NCI-H1930 (cell line): Measurements from ENCODE around the gene ARFGAP3.
"Not testable (repeated sequence)": the region's sequence is repeated elsewhere in the genome, so short reads cannot be mapped to it uniquely, and the experiment has no call there.

Source experiments
- DNase-seq, 2 experiments: peaks; one replicate each; lab custom pipeline; 2025; lab: John Stamatoyannopoulos, UW

Gene ARFGAP3

DNA sequence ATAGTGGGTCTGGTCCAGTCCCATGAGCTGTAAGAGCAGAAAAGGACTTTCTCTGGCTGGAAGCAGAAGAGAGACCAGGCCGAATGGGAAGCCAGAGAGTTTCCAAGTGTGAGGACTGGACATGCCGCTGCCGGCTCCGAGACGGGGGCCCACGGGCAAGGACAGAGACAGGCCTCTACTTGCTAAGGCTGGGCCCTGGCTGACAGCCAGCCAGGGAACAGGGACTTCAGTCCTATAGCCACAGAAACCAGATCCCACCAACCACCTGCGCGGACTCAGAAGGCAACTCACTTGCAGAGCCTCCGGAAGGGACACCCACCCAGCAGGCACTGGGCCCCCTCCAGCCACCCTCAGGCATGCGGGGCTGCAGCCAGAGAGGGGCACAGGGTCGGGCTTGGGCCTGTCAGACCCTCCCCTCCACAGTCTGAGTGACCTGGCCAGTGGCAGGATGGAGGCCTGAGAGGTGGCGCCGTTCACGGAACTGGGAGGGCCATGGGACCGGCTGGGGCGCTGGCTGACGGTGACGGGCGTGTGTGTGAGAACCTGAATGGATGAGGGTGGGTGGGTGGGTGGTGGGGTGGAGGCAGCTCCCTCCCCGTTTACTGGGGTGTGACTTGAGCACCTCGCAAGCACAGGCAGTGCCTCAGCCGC lies 88.6 kb downstream of the ARFGAP3 start:
- no peak for DNase-seq

- no peak for DNase-seq
These were observed 90.2 kb downstream of the ARFGAP3 start for GRCh38 chr22:42766860-42767259.

DNA sequence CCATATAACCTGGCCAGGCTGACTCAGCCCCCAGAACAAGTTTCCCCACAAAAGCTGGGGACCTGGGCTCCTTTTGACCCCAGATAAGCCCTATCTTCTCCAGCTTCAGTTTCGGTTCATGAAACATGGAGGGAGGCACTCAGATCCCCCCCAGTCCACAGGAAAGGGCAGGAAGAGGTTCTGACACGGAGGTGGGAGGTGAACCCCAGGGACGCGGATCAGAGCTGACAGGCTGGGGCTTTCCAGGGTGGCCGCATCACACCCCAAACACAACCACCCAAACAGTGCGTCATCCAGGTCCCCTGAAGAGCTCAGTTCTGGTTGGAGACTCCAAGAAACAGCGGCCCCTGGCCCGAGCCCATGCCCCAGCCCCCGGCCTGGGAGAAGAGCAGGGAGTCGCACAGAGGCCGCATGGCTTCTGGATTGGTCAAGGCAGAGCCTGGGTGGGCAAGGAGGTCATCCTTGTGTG lies 92.1 kb downstream of the ARFGAP3 start:
- DNase-seq = no peak

DNA sequence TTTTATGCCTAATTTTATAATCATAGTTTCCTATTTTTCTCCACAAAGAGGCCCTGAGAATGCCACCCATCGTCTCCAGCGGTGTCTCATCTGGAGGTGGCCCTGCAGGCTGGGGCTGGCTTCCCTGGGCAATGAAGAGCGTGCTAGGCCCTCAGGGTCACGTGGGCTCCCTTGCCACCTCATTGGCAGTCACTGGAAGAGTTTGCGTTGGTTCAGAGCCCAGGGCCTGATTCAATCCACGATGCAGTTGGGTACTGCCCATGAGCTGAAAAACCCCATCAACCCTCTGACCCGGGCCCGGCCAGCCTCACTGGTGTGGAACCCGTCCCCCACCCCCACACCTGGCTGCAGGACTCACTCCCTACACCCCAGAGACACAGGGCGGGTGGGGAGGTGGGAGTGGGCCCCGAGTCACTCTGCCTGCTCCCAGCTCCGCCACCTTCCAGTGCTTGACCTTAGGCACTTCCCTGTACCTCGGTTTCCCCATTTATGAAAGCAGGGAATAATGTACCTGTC lies 93.0 kb downstream of the ARFGAP3 start:
- DNase-seq = no peak

DNA sequence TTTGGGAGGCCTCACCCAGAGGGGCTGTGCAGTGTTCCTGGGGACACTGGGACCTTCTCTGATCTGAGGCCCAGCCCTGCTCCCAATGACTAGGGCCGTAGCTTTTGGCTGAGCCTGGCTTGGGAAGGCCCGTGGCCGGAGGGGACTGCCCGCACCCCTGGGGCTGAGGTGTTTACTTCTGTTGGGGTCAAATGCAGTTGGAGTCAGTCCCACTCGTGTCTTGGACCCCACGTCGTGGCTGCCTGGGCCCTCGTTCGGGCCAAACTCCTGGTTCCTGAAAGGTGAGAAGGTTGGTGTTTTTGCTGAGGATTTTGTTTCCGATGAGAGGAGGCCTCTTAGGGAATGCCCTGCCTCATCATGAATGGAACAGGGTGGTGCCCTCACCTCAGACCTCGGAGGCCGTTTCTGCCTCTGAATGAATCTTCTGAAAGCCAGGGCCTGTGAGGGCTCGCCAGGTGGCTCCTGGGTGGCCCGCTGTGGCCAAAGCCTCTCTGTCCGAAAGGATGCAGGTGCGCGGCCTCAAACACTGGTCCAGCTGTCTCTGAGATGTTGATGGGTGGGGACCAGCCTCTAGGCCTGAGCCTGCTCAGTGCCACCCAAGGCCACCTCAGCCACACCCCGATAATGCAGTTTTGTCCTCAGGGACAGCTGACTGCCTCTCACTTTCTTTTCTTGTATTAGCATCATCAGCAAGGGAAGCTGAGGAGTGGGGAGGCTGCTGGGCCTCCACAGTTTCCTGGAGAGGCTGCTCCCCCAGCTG lies 96.1 kb downstream of the ARFGAP3 start:
- DNase-seq = no peak

- DNase-seq = no peak
These were observed 98.0 kb downstream of the ARFGAP3 start for GRCh38 chr22:42758931-42759629.

DNA sequence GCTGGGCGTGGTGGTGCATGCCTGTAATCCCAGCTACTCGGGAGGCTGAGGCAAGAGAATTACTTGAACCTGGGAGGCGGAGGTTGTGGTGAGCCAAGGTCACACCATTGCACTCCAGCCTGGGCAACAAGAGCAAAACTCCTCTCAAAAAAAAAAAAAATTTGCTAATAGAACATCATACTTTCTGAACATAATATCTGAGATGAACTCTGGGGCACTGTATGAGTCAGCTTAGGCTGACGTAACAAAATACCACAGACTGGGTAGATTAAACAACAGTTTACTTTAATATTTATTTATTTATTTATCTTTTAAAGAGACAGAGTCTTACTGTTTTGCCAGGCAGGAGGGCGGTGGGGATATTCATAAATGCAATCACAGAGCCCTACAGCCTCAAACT lies 101.5 kb downstream of the ARFGAP3 start:
- DNase-seq = not testable (repeated sequence)

DNA sequence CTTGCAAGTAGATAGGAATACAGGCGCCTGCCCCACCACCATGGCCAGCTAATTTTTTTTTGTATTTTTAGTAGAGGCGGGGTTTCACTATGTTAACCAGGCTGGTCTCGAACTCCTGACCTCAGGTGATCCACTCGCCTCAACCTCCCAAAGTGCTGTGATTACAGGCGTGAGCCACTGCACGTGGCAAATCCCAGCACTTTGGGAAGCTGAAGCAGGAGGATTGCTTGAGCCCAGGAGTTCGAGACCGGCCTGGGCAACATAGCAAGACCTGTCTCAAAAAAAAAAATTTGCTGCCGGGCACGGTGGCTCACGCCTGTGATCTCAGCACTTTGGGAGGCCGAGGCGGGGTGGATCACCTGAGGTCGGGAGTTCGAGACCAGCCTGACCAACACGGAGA lies 102.0 kb downstream of the ARFGAP3 start:
- DNase-seq = not testable (repeated sequence)

GRCh38 chr22:42754658-42755057 lies 102.4 kb downstream of the ARFGAP3 start:
- no peak for DNase-seq

- no peak for DNase-seq
These were observed 104.2 kb downstream of the ARFGAP3 start for GRCh38 chr22:42752912-42753311.

DNA sequence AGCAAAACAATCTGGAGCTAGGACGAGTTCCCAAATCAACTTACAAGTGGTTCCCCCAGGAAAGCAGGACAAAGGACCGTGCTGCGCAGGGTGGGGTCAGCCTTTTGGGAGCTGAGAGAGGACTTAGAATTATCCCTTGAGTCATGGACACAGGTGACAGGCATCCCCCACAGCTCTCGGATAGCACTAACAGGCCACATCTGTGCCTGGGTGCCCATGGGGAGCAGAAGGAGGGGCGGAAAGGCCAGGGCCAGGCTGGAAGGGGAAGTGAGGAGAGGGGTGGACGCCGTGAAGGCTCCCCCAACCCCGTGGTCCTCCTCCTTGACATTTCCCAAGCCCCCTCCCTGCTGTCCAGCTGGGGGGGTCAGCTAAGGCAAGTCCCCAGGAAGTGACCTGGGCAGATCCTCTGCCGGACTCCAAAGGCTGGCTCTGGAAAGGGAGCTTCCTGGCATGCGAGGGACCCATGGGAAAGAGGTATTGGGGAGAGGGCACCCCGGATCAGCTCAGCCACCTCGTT lies 104.8 kb downstream of the ARFGAP3 start:
- no peak for DNase-seq

DNA sequence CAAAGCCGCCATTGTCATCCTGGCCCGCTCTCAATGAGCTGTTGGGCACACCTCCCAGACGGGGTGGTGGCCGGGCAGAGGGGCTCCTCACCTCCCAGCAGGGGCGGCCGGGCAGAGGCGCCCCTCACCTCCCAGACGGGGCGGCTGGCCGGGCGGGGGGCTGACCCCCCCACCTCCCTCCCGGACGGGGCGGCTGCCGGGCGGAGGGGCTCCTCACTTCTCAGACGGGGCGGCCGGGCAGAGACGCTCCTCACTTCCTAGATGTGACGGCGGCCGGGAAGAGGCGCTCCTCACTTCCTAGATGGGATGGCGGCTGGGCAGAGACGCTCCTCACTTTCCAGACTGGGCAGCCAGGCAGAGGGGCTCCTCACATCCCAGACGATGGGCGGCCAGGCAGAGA lies 106.7 kb downstream of the ARFGAP3 start:
- DNase-seq = not testable (repeated sequence)

GRCh38 chr22:42747701-42748513 lies 109.2 kb downstream of the ARFGAP3 start:
- no peak for DNase-seq
